NCI-H510A treated with DMSO at 0.1 percent for 48 hours (cell line): Measurements from ENCODE around the gene BCAS3.

Experiments used
- DNase-seq: peaks from one replicate; lab custom pipeline; 2025; lab: John Stamatoyannopoulos, UW

Gene BCAS3

DNA sequence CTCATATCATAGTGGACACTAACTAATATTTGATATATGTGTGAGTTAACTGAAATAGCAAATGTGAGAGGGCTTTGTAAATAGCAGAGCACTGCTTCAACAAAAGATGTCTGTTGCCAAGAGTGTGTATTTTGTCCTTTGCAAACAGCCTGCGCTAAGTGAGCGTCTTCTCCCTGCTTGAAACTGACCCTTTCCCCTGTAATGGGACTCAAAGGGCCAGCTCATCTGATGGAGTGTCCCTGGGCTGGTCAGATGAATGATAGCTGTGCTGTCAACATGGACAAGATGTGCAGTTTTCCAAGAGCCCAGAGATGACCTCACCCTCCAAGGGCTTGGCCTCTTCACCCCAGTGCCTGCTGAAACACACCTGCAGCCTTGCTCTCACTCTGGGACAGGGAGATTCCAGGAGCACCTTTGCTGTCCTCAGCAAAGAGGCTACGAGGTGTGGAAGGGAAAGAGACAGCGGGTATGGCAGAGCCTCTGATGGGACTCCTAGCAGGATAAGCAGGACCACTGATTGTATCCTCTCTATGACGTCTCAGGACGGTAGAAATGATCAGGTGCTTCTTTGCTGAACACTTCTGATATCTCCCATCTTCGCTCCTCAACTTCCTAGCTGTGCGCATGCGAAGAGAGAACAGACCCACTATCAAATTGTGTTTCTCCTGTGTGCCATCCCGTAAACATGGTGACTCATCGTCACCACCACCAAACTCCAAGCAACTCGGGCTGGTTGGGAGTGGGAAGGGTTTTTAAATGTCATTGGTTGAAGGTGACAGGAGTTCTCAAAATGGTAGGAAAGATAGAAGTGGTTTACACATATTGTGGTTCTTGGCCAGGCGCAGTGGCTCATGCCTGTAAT is 686.2 kb downstream of the BCAS3 start:
- no peak for DNase-seq

DNA sequence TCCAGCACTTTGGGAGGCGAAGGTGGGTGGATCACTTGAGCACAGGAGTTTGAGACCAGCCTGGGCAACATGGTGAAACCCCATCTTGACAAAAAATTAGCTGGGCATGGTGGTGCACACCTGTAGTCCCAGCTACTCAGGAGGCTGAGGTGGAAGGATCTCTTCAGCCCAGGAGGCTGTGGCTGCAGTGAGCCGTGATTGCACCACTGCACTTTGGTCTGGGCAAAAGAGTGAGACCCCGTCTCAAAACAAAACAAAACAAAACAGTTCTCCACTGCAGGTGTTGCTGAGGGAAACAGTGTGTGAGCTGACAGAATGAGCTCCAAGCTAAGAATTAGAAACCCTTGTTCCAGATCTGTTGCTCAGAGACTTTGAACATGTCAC is 686.8 kb downstream of the BCAS3 start:
- no peak for DNase-seq

DNA sequence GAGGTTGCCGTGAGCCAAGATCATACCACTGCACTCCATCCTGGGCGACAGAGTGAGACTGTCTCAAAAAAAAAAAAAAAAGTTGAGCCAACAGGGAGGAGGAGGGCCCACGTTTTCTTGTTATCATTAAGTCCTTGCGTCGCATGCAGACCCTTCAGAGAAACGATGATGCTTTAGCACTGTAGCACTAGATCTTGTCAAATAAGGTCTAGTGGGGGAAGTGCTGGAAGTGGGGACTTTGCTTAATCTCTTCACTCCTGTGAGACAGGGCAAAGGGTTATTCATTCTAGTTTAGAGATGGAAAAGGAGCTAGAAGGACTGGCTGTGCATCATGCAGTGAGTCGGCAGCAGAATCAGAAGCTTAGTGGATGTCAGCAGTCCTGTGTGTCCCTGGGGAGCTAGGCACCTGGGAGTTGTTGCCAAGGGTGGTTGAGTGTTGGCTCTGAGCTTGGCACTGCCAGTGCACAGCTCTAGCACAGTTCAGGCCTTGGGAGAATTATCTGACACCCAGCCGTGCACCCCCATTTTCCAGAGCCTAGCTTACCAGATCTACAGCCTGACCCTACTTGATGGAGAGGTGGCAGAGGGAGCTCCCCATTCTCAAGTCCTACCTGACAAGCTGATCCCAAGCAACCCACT is 688.5 kb downstream of the BCAS3 start:
- no peak for DNase-seq

DNA sequence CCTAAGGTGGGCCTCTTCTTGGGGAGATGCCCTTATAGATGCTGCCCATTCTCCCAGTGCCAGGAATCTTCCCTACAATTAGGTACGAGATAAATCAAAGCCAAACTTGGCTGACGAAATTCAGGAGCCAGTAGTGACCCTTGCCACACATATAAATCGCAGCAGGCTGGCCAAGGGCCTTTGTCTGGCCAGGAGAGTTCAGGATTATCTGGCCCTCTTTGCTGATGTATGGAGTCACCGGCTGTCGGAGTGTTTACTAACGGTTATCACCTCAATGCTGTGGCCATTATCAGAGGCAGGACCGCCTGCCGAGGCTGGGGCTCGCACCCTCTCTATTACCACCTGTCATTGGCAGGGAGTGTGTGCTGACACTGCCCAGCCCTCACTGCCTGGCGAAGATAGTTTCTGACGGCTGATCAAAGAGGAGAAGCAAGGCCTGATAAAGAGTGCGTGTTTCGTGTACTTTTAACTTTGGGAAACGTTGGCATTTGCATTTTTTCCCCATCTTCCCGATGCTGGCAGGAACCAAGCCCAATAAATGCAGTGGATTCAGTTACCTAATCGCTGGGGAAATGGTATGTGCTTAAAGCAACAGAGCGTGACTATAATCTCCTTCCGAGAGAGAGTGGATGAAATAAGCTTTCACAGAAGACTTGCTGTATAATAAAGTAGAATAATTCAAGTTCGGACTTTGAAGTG is 689.2 kb downstream of the BCAS3 start:
- DNase-seq: peak; percentile 80

DNA sequence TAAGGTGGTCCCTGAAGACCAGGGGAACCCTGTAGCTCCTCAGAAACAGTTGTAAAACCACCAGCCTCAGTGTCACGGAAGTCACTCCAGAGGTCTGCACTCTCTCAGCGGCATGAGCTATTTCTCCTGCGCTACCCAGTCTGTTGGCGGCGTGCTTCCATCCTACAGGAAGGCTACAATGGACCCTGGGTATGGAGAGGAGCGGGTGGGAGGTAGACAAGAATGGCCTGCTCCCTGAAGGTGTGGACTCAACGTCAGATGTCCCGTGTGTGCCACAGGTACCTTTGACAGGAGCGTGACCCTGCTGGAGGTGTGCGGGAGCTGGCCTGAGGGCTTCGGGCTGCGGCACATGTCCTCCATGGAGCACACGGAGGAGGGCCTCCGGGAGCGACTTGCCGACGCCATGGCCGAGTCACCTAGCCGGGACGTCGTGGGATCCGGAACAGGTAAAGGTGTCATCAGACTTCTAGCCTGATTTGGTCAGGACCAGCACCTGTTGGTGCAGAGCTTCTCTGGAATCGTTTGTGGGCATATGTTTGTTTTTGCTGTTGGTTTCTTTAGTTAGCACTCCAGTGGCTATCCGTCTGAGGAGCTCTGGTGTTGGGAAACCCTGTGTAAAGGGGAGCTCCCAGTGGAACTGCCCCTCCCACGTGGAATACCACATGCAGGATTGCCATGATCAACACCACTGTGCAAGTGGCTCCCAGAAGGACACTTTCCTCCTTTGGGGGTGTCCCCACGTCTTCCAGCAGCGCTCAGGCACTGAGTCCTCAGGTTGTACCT is 690.6 kb downstream of the BCAS3 start:
- no peak for DNase-seq

DNA sequence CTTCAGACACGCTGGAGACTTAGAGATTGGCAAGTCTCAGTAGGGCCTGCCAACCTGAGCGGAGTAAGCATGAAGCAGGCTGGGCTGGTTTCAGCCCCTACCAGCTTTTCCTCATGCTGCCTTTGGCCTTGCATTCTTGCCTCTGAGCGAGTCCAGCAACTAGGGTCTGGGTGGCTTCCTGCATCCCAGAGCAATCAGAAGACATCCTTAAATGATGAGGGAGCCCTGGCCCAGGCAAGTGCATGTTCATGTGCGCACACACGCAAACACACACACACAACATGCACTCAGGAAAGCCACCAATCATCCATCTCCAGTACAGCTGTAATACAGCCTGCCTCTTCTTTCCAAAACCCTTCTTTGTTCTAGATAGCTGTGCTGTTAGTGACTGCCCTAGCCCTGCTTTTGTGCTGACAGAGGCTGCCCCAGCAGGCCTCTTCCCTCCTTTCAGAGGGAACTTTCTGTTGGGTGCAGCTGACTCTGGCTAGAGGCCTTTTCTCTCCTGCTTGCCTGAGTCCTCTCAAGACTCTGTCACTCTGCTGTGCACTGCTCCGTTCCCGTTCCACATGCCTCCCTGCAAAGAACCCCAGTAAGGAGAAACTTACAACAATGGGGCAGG is 691.3 kb downstream of the BCAS3 start:
- DNase-seq: no peak

DNA sequence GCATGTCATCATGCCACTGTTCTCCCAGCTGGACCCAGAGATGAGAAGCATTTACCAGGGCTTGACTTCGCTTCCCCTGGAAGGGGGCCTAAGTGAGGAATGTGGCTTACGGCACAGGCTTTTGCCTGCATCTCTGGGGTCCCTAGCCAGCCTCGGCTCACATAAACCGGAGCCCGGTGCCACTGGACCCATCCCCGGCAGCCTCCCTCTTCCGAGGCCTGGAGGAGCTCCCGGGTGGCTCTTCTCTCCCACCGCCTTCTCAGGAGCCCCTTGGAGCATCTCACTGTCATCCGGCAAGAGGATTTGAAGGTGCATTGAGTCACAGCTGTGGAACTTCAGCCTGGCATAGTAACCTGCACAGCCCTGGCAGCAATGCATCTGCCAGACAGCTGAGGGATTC is 692.1 kb downstream of the BCAS3 start:
- no peak for DNase-seq

DNA sequence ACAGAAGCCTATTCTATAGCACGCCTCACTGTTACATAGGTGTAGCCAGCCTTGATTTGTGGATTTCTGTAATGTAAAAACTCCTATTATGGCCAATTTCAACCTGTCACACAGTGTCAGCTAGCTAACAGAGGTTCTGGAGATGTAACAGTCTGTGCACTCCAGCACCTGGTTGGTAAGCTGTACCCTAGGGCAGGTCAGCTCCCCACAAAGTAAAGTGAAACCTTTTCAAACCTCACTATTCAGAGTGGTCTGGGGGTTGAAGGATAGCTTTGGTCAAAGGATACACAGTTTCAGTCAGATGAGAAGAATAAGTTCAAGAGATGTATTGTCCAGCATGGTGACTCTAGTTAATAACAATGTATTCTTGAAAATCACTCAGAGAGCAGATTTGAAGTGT is 693.5 kb downstream of the BCAS3 start:
- no peak for DNase-seq

DNA sequence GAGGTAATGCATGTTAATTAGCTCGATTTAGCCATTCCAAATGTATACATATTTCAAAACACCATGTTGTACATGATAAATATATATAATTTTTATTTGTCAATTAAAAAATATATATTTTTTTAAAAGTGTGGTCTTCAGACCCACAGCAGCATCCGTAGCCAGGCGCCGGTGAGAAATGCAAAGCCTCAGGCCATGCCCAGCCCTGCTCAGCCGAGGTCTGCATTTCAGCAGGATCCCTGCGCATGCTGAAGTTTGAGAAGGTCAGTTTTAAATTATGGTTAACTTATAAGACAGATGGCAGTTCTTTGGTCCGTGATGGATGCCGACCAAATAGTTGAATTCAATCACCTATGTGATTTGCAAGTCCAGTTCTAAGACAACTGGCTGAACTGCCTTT is 694.0 kb downstream of the BCAS3 start:
- no peak for DNase-seq

DNA sequence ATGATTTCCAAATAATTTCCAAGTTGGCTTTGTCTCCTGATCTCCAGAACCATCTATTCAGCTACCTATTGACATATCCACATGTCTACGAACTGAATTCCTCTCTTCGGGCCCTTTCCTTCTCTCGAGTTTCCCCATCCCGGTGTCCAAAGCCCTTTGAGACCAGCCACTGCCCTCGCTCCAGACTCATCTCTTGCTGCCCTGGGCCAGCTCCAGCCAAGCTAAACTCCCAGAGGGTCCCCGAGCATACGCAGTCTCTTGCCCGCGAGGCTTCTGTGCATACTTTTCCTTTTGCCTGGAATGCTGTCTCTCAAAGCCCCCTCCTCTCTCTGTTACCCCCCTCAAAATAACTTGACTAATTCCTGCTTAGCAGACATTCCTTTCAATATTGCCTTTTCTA is 694.8 kb downstream of the BCAS3 start:
- no peak for DNase-seq

DNA sequence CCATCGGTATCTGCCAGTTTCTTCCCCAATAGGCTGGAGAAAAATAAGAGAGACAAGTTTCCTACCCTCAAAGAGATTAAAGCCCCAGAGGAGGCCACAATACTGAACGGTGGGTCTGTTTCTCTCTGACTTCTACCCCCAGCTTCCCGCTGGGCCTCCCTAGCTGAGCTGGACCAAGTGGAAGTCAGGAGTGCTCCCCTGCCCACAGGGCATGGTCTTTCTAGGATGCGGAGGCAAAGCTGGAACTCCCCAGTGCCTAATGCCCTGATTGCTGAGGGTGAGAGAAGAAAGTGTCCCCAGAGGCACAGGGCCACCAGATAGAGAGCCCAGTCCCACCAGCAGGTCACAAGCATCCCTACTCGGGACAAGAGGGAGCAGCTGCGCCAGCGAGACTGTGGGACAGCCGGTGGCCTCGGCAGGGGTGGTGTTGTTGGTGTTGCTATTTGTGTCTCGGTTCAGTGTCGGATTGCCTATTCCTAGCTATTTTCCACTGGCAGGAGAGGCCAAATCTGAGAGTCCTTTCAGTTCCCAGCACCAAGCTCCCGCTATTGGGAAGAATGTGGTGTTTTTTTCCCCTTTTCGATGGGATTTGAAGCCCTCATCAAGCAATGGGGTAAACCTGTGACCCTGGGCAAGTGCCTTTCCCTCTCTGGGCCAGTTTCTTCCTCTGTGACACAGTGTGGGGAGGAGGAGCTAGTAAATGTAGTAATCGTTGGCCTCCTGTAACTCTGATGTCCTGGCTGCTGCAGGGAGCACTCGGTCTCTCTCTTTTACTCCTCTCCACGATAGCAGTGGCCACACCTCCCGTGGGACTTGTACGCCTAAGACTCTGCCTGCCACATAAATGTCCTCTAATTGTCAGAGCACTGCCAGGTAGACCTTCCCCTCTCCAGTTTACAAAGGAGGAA is 699.5 kb downstream of the BCAS3 start:
- no peak for DNase-seq

DNA sequence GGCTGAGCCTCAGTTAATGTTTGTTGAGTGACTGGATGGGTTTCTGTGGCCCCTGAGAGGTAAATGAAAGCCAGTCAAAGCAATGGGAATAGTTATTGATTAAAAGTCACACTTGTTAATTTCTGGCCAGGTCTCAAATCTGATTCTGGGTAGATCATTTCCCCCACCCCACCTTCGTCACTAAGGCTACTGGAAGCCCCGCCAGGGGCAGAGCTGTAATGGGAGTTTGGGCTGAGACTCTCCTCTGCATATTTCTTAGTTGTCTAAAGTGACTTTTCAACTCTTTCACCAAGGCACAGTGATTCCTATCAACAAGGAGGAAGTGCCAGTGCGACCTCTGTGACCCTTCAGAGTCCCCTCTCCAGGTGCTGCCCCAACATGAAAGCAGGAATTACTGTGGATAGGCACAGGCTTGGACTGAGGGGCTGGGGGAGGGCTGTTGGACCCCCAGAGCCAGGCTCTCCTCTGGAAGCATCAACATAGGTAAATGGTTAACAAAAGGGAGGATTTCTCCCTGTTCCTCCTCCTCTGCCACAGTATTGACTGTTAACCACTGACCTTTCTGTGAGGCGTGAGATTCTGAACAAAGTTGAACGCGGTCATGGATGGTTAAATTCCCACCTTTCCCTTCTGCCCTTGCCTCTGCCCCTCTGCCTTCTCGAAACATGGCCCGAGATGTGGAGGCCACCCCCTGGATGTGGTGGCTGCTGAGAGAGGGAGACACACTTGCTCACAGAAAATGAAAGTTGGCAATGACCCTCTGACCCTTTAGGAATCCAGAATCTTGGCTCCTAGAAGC is 701.2 kb downstream of the BCAS3 start:
- DNase-seq: no peak

DNA sequence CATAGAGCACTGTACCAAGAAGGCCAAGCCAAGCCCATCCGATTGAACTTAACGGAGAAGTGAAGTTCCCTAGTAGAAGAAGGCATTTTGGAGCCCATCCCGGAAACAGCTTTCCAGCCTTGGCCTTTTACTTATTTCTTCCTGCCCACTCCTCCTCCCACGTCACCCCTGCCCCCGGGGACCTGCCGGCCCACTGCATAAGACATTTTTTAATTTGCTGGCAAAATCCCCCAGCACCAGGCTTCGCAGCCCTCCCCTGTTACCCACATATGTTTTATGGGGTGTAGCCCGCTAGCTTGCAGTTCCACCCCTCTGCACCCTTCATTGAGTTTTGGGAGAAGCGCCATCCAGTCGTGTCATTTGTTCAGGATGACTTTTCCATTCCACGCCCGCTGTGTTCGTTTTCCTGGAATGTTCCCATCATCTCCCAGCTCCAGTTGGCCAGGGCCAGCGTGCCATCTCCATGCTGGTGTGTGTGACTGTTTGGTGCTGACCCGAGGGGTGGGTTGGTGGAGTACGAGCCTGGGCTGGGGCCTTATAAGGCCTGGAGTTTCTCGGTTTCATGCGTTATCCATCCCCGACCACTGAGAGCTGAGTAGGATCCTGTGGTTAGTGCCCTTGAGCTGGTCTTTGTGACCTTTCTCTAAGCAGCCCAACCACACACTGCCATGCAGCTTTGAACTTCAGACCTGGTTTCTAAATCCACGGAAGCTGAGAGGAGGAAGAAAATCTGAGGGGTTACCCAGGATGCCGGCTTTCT is 702.0 kb downstream of the BCAS3 start:
- no peak for DNase-seq

DNA sequence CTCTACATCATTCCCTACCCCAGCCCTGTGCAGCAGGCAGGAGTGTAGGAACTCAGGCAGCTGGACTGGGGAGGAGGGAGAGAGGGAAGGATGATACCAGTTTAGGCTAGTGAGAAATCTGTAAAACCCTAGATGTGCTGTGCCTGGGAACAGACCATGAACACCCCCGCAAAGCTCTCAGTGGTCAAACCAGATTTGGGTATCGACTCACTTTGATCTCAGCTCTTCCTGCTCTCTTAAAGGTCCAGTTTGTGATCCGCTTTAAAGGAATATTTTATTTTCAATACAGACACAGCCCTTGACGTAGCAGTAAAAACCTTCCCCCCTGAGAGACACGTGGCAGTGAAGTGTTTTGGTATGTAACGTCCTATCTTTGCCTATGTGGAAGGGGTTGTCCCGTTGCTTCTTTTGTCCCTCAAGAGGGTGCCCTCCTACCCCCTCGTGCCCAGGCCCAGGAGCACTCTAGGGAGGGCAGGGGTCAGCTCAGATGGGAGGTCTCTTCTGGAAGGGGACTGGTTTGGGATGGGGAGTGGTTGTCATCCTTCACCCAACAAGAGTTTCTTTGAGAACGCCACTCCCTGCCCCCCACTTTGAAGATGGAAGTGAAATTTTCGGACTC is 702.7 kb downstream of the BCAS3 start:
- no peak for DNase-seq

DNA sequence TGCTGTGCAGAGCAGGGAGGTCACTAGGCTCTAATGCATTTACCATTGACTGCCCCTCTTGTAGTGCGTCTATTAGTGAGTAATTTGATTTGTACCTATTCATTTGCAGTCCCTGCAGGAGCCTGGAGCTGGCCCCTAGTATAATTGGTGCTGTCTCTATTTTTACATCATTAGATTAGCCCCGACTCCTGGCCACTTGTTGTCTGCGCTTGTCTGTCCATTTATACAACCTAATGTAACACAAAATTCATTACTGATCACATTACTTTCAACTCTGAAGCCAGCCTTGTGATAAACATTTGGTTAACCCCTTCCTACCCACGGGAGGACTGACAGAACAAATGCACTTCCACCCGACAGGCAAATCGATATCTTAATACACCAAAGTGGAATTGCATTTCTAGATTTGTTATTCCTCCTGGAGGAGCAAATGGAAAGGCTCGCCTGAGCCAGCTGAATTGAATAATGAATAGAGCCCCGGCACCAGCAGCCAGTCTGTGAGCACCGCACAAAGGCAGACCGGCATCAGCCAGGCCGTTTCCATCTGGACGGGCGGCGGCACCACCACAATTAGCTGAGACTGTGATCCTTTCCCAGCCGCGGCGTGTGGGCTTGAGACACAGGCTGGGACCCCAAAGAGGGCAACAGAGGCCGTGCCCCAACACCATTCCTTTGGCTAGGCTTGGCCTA is 703.3 kb downstream of the BCAS3 start:
- DNase-seq: no peak

DNA sequence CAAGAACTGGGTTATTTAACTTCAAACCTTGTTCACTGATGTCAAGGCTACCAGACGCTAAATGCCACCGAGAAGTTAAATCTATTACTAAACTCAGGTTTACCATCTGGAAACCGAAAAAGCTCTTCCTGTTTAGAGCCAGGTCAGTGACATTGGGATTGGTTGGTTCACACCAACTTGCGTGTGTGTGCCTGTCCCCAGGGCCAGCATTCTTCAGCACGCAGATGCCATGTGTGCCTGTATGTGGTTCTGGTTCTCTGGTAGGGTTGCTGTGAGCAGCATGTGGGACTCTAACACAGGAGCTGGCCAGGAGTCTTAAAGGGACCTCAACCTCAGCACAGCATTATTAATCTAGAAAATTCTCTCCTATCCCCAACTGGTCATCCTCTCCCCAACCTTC is 703.9 kb downstream of the BCAS3 start:
- no peak for DNase-seq

DNA sequence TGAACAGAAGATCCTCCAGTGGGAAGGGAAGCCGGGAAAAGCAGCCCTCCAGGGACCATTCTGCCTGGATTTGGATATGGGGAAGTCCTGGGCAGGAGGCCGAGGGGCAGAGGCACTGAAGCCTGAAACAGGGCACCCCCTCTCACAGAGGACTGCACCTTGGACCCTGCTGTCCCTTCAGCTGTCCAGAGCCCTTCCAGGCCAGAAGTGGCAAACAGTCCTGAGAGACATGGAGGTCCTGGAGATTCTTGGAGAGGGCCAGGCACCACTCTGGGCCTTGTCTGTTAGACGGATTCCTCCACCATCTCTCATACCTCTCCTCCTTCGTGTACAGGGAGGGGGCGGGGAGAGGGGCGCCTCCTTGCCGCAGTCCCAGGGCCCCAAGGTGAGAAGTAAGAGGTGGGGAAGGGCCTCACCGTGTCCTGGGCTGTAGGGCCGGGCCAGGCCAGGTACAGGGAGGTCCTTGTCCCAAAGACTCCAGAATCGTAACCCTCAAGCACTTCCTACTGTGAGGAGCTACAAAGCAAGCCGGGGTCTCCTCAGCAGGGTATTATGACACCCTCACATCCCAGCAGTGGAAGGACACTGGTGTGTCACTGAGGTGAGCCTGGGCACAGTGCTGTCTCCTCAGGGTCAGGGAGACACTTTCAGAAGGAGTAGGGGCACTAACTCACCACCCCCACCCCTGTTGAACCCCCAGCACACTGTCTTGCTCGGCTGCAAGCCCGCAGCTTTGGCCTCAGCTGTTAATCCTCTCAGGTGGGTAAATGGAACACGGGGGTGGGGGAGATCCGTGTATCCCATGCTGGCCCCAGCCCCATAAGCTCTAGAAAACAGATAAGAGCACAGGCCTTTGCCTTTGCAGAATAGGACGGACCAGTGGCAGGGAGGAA is 705.4 kb downstream of the BCAS3 start:
- DNase-seq: no peak
